ENCODE data around the gene ADCY6. TPM values are rescaled to one million over a fixed set of nuclear protein-coding genes. Genes with fewer than 3 reads are reported as not detected.

The ADCY6 gene
- total and polyA plus RNA-seq, 2 donors (not counting 1 experiment from before 2014, with no cell fraction given): 27.4 to 53.2 TPM

GRCh38 chr12:48803675-48804074 is 14.8 kb upstream of the ADCY6 start:
- no peaks in the 10 kb centered on the region for H3K79me2 ChIP-seq (ENCODE audit: control insufficient read depth, insufficient read depth, low read length)
- H3K4me3 ChIP-seq (replicated peaks in 1 of 4; ENCODE audit: control extremely low read depth in 1 of 4, insufficient read depth in 1 of 4, low read depth in 3 of 4, low read length in 4 of 4): no peak overlapping the region
- H3K27me3 ChIP-seq (ENCODE audit: control insufficient read depth, insufficient read depth, low read length): no peaks in the 10 kb centered on the region
- H3K4me2 ChIP-seq (ENCODE audit: extremely low read depth, insufficient read depth, low read length): no peak overlapping the region
- H3K4me1 ChIP-seq (ENCODE audit: control insufficient read depth, extremely low read depth, insufficient read depth, low read length): no peaks in the 10 kb centered on the region
- DNase-seq (ENCODE audit: low read depth in 2 of 2): no peak
- H2AFZ ChIP-seq (ENCODE audit: low read length): no peak overlapping the region
- H3K9me3 ChIP-seq (ENCODE audit: control insufficient read depth, insufficient read depth, low read depth, low read length): no peaks in the 10 kb centered on the region
- H3K9ac ChIP-seq (ENCODE audit: insufficient read depth, low read length): no peak overlapping the region
- H3K36me3 ChIP-seq (ENCODE audit: control insufficient read depth, insufficient read depth, low read length): no peaks in the 10 kb centered on the region
- TF ChIP-seq EZH2 (IDR thresholded peaks at IDR 0.05; ENCODE audit: low read length, missing control alignments): no peak
- no peak for TF ChIP-seq CTCF (conservative IDR thresholded peaks at IDR 0.05 in 1 of 2, IDR thresholded peaks at IDR 0.05 in 1 of 2; ENCODE audit: low read depth in 1 of 2, low read length in 2 of 2)
- no peak overlapping the region for H3K27ac ChIP-seq (ENCODE audit: insufficient read depth, low read length)
- no peaks in the 10 kb centered on the region for H4K20me1 ChIP-seq (ENCODE audit: control insufficient read depth, extremely low read depth, insufficient read depth, low read length)

- no peak overlapping the region for H2AFZ ChIP-seq (ENCODE audit: low read length)
- no peaks in the 10 kb centered on the region for H3K79me2 ChIP-seq (ENCODE audit: control insufficient read depth, insufficient read depth, low read length)
- H3K4me3 ChIP-seq (replicated peaks in 1 of 4; ENCODE audit: control extremely low read depth in 1 of 4, insufficient read depth in 1 of 4, low read depth in 3 of 4, low read length in 4 of 4): no peak overlapping the region
- no peak overlapping the region for H3K9ac ChIP-seq (ENCODE audit: insufficient read depth, low read length)
- no peaks in the 10 kb centered on the region for H3K36me3 ChIP-seq (ENCODE audit: control insufficient read depth, insufficient read depth, low read length)
- no peaks in the 10 kb centered on the region for H3K9me3 ChIP-seq (ENCODE audit: control insufficient read depth, insufficient read depth, low read depth, low read length)
- H4K20me1 ChIP-seq (ENCODE audit: control insufficient read depth, extremely low read depth, insufficient read depth, low read length): no peaks in the 10 kb centered on the region
- H3K4me2 ChIP-seq (ENCODE audit: extremely low read depth, insufficient read depth, low read length): no peak overlapping the region
- no peak for DNase-seq (ENCODE audit: low read depth in 2 of 2)
- no peaks in the 10 kb centered on the region for H3K4me1 ChIP-seq (ENCODE audit: control insufficient read depth, extremely low read depth, insufficient read depth, low read length)
- H3K27ac ChIP-seq (ENCODE audit: insufficient read depth, low read length): no peak overlapping the region
- H3K27me3 ChIP-seq (ENCODE audit: control insufficient read depth, insufficient read depth, low read length): no peaks in the 10 kb centered on the region
- TF ChIP-seq EZH2 (IDR thresholded peaks at IDR 0.05; ENCODE audit: low read length, missing control alignments) (no peak), CTCF (conservative IDR thresholded peaks at IDR 0.05 in 1 of 2, IDR thresholded peaks at IDR 0.05 in 1 of 2; ENCODE audit: low read depth in 1 of 2, low read length in 2 of 2) (no peak)
Observed at GRCh38 chr12:48800971-48801370, 12.1 kb upstream of the ADCY6 start.

- DNase-seq (ENCODE audit: low read depth in 2 of 2): no peak
- Histone ChIP-seq H3K36me3 (ENCODE audit: control insufficient read depth, insufficient read depth, low read length) (no peaks in the 10 kb centered on the region), H3K4me2 (ENCODE audit: extremely low read depth, insufficient read depth, low read length) (no peak overlapping the region), H3K27me3 (ENCODE audit: control insufficient read depth, insufficient read depth, low read length) (no peaks in the 10 kb centered on the region), H3K9ac (ENCODE audit: insufficient read depth, low read length) (no peak overlapping the region), H4K20me1 (ENCODE audit: control insufficient read depth, extremely low read depth, insufficient read depth, low read length) (no peaks in the 10 kb centered on the region), H3K79me2 (ENCODE audit: control insufficient read depth, insufficient read depth, low read length) (no peaks in the 10 kb centered on the region), H3K4me3 (replicated peaks in 1 of 4; ENCODE audit: control extremely low read depth in 1 of 4, insufficient read depth in 1 of 4, low read depth in 3 of 4, low read length in 4 of 4) (no peak overlapping the region), H3K9me3 (ENCODE audit: control insufficient read depth, insufficient read depth, low read depth, low read length) (no peaks in the 10 kb centered on the region), H3K27ac (ENCODE audit: insufficient read depth, low read length) (no peak overlapping the region), H3K4me1 (ENCODE audit: control insufficient read depth, extremely low read depth, insufficient read depth, low read length) (no peaks in the 10 kb centered on the region), H2AFZ (ENCODE audit: low read length) (no peak overlapping the region)
- no peak for TF ChIP-seq CTCF (conservative IDR thresholded peaks at IDR 0.05 in 1 of 2, IDR thresholded peaks at IDR 0.05 in 1 of 2; ENCODE audit: low read depth in 1 of 2, low read length in 2 of 2)
- TF ChIP-seq EZH2 (IDR thresholded peaks at IDR 0.05; ENCODE audit: low read length, missing control alignments): no peak
Observed at GRCh38 chr12:48800457-48800856, 11.6 kb upstream of the ADCY6 start.
